Subcutaneous abdominal adipose tissue (tissue), 5 donors: Measurements from ENCODE around the gene GMIP.
A peak's percentile ranks its signal among the peaks of the same experiment; 100 is the strongest.

Experiments
- H3K27ac ChIP-seq: one replicate; pipeline ENCODE4 v1.7.0; 2013; ENCODE audit warnings: low read depth, mild to moderate bottlenecking, inconsistent platforms, low read length, moderate library complexity
- H3K27me3 ChIP-seq, 5 donors: one replicate each; pipeline ENCODE4 v1.7.0; 2013; ENCODE audit warnings: low read length in 5 of 5, inconsistent platforms in 1 of 5; ENCODE audit not compliant: control insufficient read depth in 5 of 5, insufficient read depth in 4 of 5
- H3K36me3 ChIP-seq, 5 donors: one replicate each; pipeline ENCODE4 v1.7.0; 2013; ENCODE audit warnings: low read length in 5 of 5; ENCODE audit not compliant: control insufficient read depth in 5 of 5, insufficient read depth in 5 of 5
- H3K4me1 ChIP-seq, 5 donors: one replicate each; pipeline ENCODE4 v1.7.0; 2013; ENCODE audit warnings: low read length in 5 of 5, mild to moderate bottlenecking in 3 of 5, moderate library complexity in 1 of 5; ENCODE audit not compliant: control insufficient read depth in 5 of 5, insufficient read depth in 5 of 5
- H3K4me3 ChIP-seq, 5 donors: one replicate each; pipeline ENCODE4 v1.7.0; 2013; ENCODE audit warnings: low read length in 5 of 5, low read depth in 1 of 5
- H3K9ac ChIP-seq, 5 donors: one replicate each; pipeline ENCODE4 v1.7.0; 2013; ENCODE audit warnings: low read length in 5 of 5, mild to moderate bottlenecking in 4 of 5, moderate library complexity in 3 of 5
- H3K9me3 ChIP-seq, 5 donors: one replicate each; pipeline ENCODE4 v1.7.0; 2013; ENCODE audit warnings: low read length in 5 of 5; ENCODE audit not compliant: control insufficient read depth in 5 of 5
- donor health status: healthy.
- donor health status: healthy.
- donor health status: healthy.
- donor health status: healthy.
- donor health status: healthy.

GMIP gene

GRCh38 chr19:19650331-19650730 is 6.9 kb upstream of the GMIP start:
- peaks cover 0 to 96% (median 90%) of the 10 kb centered on the region in 5 donors for H3K36me3 ChIP-seq

DNA sequence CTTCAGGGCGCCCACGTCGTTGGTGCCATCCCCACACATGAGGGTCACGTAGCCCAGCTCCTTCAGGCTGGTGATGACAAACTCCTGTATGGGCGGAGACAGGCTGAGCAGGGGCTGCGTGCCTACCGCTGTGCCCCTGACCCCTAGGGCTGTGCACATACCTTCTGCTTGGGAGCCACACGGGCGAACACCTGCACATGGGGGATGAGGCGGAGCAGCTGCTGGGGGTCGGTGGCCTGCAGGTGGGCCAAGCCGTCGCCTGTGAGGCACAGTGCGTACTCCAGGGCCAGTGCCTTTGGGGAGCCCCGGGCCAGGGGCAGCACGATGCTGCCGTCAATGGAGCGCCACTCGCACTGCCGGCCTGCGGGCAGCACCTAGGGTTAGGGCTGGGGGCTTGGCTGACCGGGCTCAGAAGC is 6.1 kb upstream of the GMIP start:
- Histone ChIP-seq H3K4me1 (no peaks in the 10 kb centered on the region), H3K4me3 (no peak overlapping the region), H3K9ac (no peak overlapping the region), H3K27me3 (no peaks in the 10 kb centered on the region), H3K36me3 (peaks cover 0 to 96% (median 90%) of the 10 kb centered on the region in 5 donors), H3K9me3 (no peaks in the 10 kb centered on the region), H3K27ac (no peak overlapping the region)

More at GRCh38 chr19:19650331-19650730, 6.9 kb upstream of the GMIP start:
- Histone ChIP-seq H3K27me3 (no peaks in the 10 kb centered on the region), H3K9ac (no peak overlapping the region), H3K4me1 (no peaks in the 10 kb centered on the region), H3K4me3 (no peak overlapping the region), H3K27ac (no peak overlapping the region), H3K9me3 (no peaks in the 10 kb centered on the region)

- no peaks in the 10 kb centered on the region for H3K4me1 ChIP-seq
- peaks cover 0 to 95% (median 89%) of the 10 kb centered on the region in 5 donors for H3K36me3 ChIP-seq
- H3K27ac ChIP-seq = no peak overlapping the region
- no peaks in the 10 kb centered on the region for H3K27me3 ChIP-seq
- no peaks in the 10 kb centered on the region for H3K9me3 ChIP-seq
- H3K4me3 ChIP-seq = no peak overlapping the region
- no peak overlapping the region for H3K9ac ChIP-seq
Observed at GRCh38 chr19:19649155-19649554, 5.7 kb upstream of the GMIP start.

GRCh38 chr19:19647037-19647835 is 3.8 kb upstream of the GMIP start:
- Histone ChIP-seq H3K27me3 (no peaks in the 10 kb centered on the region), H3K36me3 (peaks cover 0 to 76% (median 70%) of the 10 kb centered on the region in 5 donors), H3K4me3 (no peak overlapping the region), H3K27ac (no peak overlapping the region), H3K9me3 (no peaks in the 10 kb centered on the region), H3K9ac (no peak overlapping the region), H3K4me1 (peaks cover 0 to 18% (median 16%) of the 10 kb centered on the region in 5 donors)

DNA sequence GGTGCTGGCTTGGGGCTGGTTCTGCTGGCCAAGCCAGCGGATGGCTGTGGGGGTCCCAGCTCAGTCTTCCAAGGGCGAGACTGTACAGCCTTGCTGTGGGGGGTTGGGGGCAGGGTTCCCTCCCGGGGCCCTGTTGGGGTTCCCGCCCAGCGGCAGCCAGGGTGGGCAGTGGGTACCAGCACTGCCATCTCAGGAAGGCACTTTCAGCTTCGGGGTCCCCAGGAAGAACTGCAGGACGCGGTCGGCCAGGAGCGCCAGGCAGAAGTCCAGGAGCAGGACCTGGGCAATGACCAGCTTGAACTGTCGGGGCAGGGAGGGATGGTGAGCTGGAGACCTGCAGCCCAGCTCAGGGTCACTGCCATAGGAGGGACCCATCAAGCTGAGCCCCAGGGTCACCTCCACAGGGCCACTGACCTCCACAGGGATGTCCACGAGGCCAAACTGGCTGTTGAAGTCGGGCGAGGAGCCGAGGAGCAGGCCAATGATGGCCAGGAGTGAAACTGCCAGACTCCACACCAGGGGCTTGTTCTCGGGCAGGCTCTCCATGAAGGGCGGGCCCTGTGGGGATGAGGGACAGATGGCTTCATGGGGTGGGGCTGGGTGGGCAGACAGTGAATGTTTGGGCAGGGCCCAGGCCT is 1.9 kb upstream of the GMIP start:
- Histone ChIP-seq H3K4me1 (peaks cover 0 to 25% (median 17%) of the 10 kb centered on the region in 5 donors), H3K27ac (no peak overlapping the region), H3K36me3 (peaks cover 0 to 59% (median 51%) of the 10 kb centered on the region in 5 donors), H3K9ac (no peak overlapping the region), H3K27me3 (no peaks in the 10 kb centered on the region), H3K4me3 (no peak overlapping the region), H3K9me3 (no peaks in the 10 kb centered on the region)

GRCh38 chr19:19644054-19644388 is 564 bp upstream of the GMIP start:
- peak overlapping the region in 2 of 5 donors; percentile 79 to 86 for H3K4me3 ChIP-seq
- no peaks in the 10 kb centered on the region for H3K9me3 ChIP-seq
- peaks cover 0 to 56% (median 39%) of the 10 kb centered on the region in 5 donors for H3K36me3 ChIP-seq
- H3K9ac ChIP-seq = peak overlapping the region in 3 of 5 donors; percentile 44 to 78 (median 73)
- no peaks in the 10 kb centered on the region for H3K27me3 ChIP-seq
- no peak overlapping the region for H3K27ac ChIP-seq
- peaks cover 0 to 25% (median 17%) of the 10 kb centered on the region in 5 donors for H3K4me1 ChIP-seq

GRCh38 chr19:19642506-19643157 is 825 bp downstream of the GMIP start:
- Histone ChIP-seq H3K9me3 (no peaks in the 10 kb centered on the region), H3K27ac (peak overlapping the region; percentile 41), H3K4me1 (peaks cover 0 to 25% (median 17%) of the 10 kb centered on the region in 5 donors), H3K9ac (peak overlapping the region; percentile 38 to 86 (median 72)), H3K36me3 (peaks cover 0 to 57% (median 37%) of the 10 kb centered on the region in 5 donors), H3K27me3 (no peaks in the 10 kb centered on the region), H3K4me3 (peak overlapping the region; percentile 66 to 86 (median 79))

DNA sequence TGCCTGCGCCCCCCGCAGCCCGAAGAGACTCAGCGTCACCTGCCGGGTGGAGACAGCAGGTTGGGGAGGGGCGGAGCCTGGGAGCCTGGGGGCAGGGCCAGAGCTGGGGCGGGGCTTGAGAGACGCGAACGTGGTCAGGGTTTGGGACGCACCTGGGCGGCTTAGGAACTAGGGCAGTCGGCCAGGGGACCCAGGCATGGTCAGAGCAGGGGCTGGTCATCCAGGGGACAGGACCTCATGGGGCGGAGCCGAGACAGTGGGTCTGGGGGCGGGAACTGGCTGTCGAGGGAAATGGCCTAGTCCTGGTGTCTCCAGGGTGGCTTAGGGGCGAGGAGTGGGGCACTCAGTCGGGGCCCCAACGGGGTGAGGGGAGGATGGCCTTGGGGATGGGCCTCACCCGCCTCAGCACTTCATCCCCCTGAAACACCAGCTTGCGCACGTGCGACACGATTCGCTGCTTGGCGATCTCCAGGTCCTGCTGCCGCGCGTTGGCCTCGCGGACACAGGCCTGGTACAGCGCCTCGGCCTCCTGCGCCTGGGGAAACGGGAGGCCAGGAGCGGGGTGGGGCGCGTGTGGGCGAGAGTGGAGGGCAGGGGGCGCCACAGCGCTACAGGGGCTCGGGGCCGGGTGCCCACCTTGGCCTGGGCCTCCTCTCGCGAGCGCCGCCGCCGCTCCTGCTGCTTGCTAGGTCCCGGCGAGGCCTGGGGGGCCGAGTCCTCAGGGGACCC is 5.8 kb downstream of the GMIP start:
- H3K4me1 ChIP-seq = peaks cover 0 to 11% (median 5%) of the 10 kb centered on the region in 5 donors
- peaks cover 0 to 65% (median 32%) of the 10 kb centered on the region in 5 donors for H3K36me3 ChIP-seq
- H3K9ac ChIP-seq = no peak overlapping the region
- H3K4me3 ChIP-seq = no peak overlapping the region
- no peaks in the 10 kb centered on the region for H3K27me3 ChIP-seq
- no peaks in the 10 kb centered on the region for H3K9me3 ChIP-seq
- no peak overlapping the region for H3K27ac ChIP-seq

GRCh38 chr19:19637186-19637522 is 6.3 kb downstream of the GMIP start:
- H3K4me3 ChIP-seq = no peak overlapping the region

More at GRCh38 chr19:19637186-19637522, 6.3 kb downstream of the GMIP start:
- H3K9ac ChIP-seq = no peak overlapping the region
- no peaks in the 10 kb centered on the region for H3K27me3 ChIP-seq
- H3K27ac ChIP-seq = no peak overlapping the region
- H3K4me1 ChIP-seq = peaks cover 0 to 6% (median 0%) of the 10 kb centered on the region in 5 donors
- H3K36me3 ChIP-seq = peaks cover 0 to 70% (median 34%) of the 10 kb centered on the region in 5 donors
- no peaks in the 10 kb centered on the region for H3K9me3 ChIP-seq
